Pancreas (tissue), 10 donors: ENCODE measurements around the gene CTDP1. TPM values are rescaled to one million over a fixed set of nuclear protein-coding genes. Genes with fewer than 3 reads are reported as not detected.
"Not testable (repeated sequence)": the region's sequence is repeated elsewhere in the genome, so short reads cannot be mapped to it uniquely, and the experiment has no call there.

Experiments
- ATAC-seq, 4 donors: fragments of 200-7000 bp; cut with Tn5 transposase; one replicate each; pipeline versions ENCODE4 v1.8.0 to v1.9.1; 2020; ENCODE audit warnings: mild to moderate bottlenecking in 4 of 4, moderate library complexity in 4 of 4
- DNase-seq, 6 donors: peaks; one replicate each; pipeline ENCODE4 v3.0.0-alpha.2; 2020
- FAIRE-seq: peaks from 2 replicates; lab custom pipeline; 2012; peaks lifted over from hg19 to GRCh38; lab: Jason Lieb, UNC
- H3K27ac ChIP-seq, 4 donors: fragments of 200-600 bp; sonication (generic); 1 replicate in 3 of 4; 2 replicates in 1 of 4; pipeline versions ENCODE4 v1.5.0 to v1.8.0; 2020
- H3K27me3 ChIP-seq, 4 donors: fragments of 200-600 bp; one replicate each; pipeline ENCODE4 v1.8.0; 2021
- H3K36me3 ChIP-seq, 3 donors: fragments of 200-600 bp; sonication (generic) in 1 of 3; one replicate each; pipeline versions ENCODE4 v1.5.0 to v1.8.0; 2020 to 2021
- H3K4me1 ChIP-seq, 3 donors: fragments of 200-600 bp; one replicate each; pipeline ENCODE4 v1.8.0; 2021
- H3K4me3 ChIP-seq, 4 donors: fragments of 200-600 bp; sonication (generic) in 2 of 4; one replicate each; pipeline versions ENCODE4 v1.5.0 to v1.8.0; 2020 to 2021
- H3K9me3 ChIP-seq, 4 donors: fragments of 200-600 bp; one replicate each; pipeline ENCODE4 v1.8.0; 2021
- WGBS, 2 donors: extraction: QIAGEN DNeasy Blood & Tissue Kit; methylation state at CpG; one replicate each; pipeline ENCODE4 v1.1.7; 2013; 5-methylcytosine and 5-hydroxymethylcytosine counted together
- intact Hi-C, 3 donors: fragments of 100-400 bp; cut with DNase I; formaldehyde crosslinking; loops; one replicate each; pipeline versions ENCODE4 v1.11.1 to v1.14.2; 2022
- polyA plus RNA-seq, 2 donors: library from polyadenylated mRNA; stranded (reverse); fragments of 200-250 nt; gene quantifications; one replicate each; pipeline ENCODE4 v1.2.3, GENCODE V29; 2013
- total RNA-seq, 6 donors: library from RNA; stranded (reverse); fragmentation: NEBNext Ultra II Directional in 4 of 6; extraction: Animal tissue kit (Norgen Biotek cat#: 25700) in 4 of 6; gene quantifications; one replicate each; pipeline versions ENCODE4 v1.2.1 to v1.2.4, GENCODE V29; 2021 to 2023
- TF ChIP-seq, protein P1 (sequence below), 4 donors: fragments of 200-600 bp; sonication (generic) in 3 of 4; IDR thresholded peaks; one replicate each; pipeline versions ENCODE4 v1.5.0 to v1.8.0; 2021; ENCODE audit warnings: antibody characterized with exemption in 4 of 4
- donor health status: healthy with polysubstance abuse.
- donor health status: DM: no; HTN: no; CAD: no; lungs with moderate emphysema.
- donor health status: DM: no; HTN: no; CAD: no.
- donor health status: control.
- donor health status: control.
- donor health status: Bipolar disorder and iron deficiency.
- donor health status: DM: yes; HTN: yes; CAD: no.
- donor health status: DM: no; HTN: no; CAD: no.
- donor health status: DM: no; HTN: no; CAD: no.
- donor health status: DM: yes; HTN: yes; CAD: no.

Gene CTDP1
- total and polyA plus RNA-seq, 8 donors: 9.8 to 14.4 (median 10.5) TPM

DNA sequence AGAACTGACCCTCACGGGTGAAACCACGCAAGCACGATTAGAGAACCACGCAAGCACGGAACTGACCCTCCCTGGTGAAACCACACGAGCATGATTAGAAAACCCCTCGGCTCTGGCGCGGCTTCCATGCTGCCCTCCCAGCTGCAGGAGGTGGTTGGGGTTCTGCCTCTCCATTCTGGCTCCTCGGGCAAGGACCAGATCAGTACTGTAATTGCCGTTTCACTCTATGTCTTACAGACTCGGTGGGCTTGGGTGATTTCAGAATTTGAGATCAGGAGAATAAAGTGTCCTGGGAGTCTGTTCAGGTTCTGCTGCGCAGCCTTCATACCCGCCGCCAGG lies 59.8 kb downstream of the CTDP1 start:
- no peaks in the 10 kb centered on the region for H3K4me1 ChIP-seq
- intact Hi-C loops: no loop called here
- H3K9me3 ChIP-seq: no peaks in the 10 kb centered on the region
- H3K36me3 ChIP-seq: peaks cover 0 to 7% (median 0%) of the 10 kb centered on the region in 3 donors
- no peak overlapping the region for H3K4me3 ChIP-seq
- no peaks in the 10 kb centered on the region for H3K27me3 ChIP-seq
- peak in 1 of 6 donors; percentile 9 for DNase-seq
- 96% methylated on average over 15 of the region's 15 CpGs for WGBS, 2 donors
- no peak overlapping the region for H3K27ac ChIP-seq
- no peak for FAIRE-seq
- no peak for ATAC-seq
- TF ChIP-seq, protein P1, sequence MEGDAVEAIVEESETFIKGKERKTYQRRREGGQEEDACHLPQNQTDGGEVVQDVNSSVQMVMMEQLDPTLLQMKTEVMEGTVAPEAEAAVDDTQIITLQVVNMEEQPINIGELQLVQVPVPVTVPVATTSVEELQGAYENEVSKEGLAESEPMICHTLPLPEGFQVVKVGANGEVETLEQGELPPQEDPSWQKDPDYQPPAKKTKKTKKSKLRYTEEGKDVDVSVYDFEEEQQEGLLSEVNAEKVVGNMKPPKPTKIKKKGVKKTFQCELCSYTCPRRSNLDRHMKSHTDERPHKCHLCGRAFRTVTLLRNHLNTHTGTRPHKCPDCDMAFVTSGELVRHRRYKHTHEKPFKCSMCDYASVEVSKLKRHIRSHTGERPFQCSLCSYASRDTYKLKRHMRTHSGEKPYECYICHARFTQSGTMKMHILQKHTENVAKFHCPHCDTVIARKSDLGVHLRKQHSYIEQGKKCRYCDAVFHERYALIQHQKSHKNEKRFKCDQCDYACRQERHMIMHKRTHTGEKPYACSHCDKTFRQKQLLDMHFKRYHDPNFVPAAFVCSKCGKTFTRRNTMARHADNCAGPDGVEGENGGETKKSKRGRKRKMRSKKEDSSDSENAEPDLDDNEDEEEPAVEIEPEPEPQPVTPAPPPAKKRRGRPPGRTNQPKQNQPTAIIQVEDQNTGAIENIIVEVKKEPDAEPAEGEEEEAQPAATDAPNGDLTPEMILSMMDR (IDR thresholded peaks at IDR 0.05): no peak

DNA sequence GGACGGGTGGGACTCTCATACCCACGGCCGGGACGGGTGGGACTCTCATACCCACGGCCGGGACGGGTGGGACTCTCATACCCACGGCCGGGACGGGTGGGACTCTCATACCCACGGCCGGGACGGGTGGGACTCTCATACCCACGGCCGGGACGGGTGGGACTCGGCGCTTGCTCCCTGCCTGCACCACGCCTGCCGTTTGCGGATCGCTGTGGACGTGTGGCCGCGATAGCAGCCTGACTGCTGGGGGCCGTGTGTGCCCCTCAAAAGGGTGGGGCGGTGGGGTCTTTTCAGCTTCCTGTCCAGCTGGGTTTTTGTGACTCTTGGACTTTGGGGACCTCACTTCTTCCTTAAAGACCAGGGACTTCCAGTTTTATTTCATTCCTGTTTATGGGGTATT lies 60.4 kb downstream of the CTDP1 start:
- H3K4me1 ChIP-seq, H3K9me3 ChIP-seq, intact Hi-C loops, FAIRE-seq, H3K27me3 ChIP-seq, H3K36me3 ChIP-seq, ATAC-seq, H3K4me3 ChIP-seq, H3K27ac ChIP-seq: not testable (repeated sequence)
- peak in 2 of 6 donors; percentile 30 to 41 for DNase-seq
- 94 to 98% methylated on average over 17 of the region's 27 CpGs for WGBS, 2 donors

DNA sequence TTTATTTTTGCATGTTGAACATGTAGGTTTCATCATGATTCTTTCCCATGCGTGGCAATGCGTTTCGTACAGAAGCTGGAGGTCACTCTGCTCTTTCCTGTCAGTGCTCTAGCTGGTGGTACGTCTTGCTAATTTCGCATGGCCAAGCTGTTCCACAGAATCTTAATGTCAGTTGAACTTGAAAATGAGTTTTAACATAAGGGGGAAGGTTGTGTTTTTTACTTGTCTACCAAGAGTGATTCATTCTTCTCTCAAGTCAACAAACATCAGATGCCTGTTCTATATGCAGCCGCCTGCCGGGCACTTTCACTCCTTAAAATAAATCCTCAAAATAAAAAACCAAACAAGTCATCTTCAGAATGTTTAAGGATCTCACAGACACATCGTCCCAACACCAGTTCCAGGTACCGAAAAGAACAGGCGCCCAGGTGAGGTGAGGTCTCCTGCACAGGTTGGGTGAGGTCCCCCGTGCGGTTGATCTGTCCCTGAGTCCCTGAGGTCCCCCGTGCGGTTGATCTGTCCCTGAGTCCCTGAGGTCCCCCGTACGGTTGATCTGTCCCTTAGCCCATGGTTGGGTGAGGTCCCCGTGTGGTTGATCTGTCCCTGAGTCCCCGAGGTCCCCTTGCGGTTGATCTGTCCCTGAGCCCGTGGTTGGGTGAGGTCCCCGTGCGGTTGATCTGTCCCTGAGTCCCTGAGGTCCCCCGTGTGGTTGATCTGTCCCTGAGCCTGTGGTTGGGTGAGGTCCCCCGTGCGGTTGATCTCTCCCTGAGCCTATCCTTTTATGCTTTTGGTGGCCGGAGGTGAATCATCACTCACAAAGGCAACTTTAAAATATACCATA lies 61.1 kb downstream of the CTDP1 start:
- H3K27me3 ChIP-seq: no peaks in the 10 kb centered on the region
- H3K4me3 ChIP-seq: no peak overlapping the region
- TF ChIP-seq, protein P1 (IDR thresholded peaks at IDR 0.05): no peak
- ATAC-seq (no peak), DNase-seq (peak in 1 of 6 donors; percentile 26), FAIRE-seq (no peak)
- H3K27ac ChIP-seq: no peak overlapping the region
- no peaks in the 10 kb centered on the region for H3K36me3 ChIP-seq
- H3K9me3 ChIP-seq: no peaks in the 10 kb centered on the region
- WGBS, 2 donors: 94 to 96% methylated on average over 26 of the region's 26 CpGs
- intact Hi-C loops: no loop called here
- H3K4me1 ChIP-seq: no peaks in the 10 kb centered on the region

DNA sequence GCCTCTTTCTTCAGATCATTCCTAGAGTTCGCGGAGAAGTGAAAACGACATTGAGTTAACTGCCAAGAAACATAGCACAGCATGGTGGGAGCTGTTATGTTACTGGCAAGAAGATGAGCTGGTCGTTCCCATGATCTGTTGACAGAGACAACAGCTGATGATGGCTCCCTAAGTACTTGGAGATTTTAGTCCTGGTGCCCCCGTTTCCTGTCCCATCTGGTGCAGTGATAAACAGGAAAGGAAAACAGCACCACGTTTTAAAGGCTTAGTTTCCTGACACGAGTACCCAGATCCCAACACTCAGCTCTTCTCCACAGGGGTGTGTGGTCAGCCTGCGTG lies 61.7 kb downstream of the CTDP1 start:
- Histone ChIP-seq H3K4me1 (no peaks in the 10 kb centered on the region), H3K27me3 (no peaks in the 10 kb centered on the region), H3K4me3 (no peak overlapping the region), H3K36me3 (no peaks in the 10 kb centered on the region), H3K9me3 (no peaks in the 10 kb centered on the region), H3K27ac (no peak overlapping the region)
- WGBS, 2 donors: 83% methylated on average over 8 of the region's 8 CpGs
- TF ChIP-seq, protein P1 (IDR thresholded peaks at IDR 0.05): no peak
- DNase-seq: no peak
- no peak for FAIRE-seq
- intact Hi-C loops: no loop called here
- no peak for ATAC-seq

DNA sequence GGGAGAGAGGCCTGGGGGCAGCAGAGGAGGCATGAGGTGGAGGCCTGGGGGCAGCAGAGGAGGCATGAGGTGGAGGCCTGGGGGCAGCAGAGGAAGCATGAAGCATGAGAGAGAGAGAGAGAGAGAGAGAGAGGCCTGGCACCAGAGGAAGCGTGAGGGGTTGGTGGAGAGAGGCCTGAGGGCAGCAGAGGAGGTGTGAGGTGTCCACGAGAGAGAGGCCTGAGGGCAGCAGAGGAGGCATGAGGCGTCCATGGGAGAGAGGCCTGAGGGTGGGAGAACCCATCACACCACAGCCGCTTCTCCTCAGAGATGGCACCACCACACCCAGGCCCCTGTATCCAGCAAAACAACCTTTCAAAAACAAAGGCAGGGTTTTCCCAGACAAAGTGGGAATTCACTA lies 62.5 kb downstream of the CTDP1 start:
- Histone ChIP-seq H3K36me3 (no peaks in the 10 kb centered on the region), H3K9me3 (no peaks in the 10 kb centered on the region), H3K27ac (no peak overlapping the region), H3K27me3 (no peaks in the 10 kb centered on the region), H3K4me1 (no peaks in the 10 kb centered on the region), H3K4me3 (no peak overlapping the region)
- no peak for ATAC-seq
- intact Hi-C loops: no loop called here
- WGBS, 2 donors: 97 to 100% methylated on average over 3 to 4 of the region's 4 CpGs
- TF ChIP-seq, protein P1 (IDR thresholded peaks at IDR 0.05): no peak
- no peak for FAIRE-seq
- peak in 1 of 6 donors; percentile 22 for DNase-seq
